ENCODE data around the gene CFAP58.

DNA sequence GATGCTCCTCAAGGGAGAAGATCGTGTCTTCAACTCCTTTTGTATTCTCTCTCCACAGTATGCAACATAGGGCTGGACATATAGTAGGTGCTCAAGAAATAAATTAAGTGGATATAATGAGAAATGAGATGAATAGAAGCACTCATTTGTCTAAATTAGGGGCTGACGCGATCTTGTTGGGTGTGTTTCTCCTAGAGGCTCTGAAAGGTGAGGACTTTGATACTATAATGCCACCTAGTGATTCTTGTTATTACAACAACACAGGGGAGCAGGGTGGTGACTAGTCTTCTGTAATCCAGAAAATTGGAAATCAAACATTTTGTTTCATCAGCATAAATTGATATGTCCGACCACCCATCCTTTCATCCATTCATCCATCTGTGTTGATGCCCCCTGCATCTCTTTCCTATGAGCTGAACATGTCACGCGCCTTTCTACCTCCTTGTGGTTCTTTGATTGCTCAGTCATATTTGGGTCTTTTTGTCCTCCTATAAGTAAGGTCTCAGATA, 3.5 kb upstream of the CFAP58 start:
- TF ChIP-seq TAF1 (IDR thresholded peaks at IDR 0.05; ENCODE audit: low read depth) = no peak
- no peak for TF ChIP-seq YY1 (IDR thresholded peaks at IDR 0.05; ENCODE audit: low read depth)
- peak; percentile 93 for TF ChIP-seq RAD21 (IDR thresholded peaks at IDR 0.05; ENCODE audit: low read depth)
- TF ChIP-seq CEBPB (IDR thresholded peaks at IDR 0.05) = no peak
- no peak for TF ChIP-seq ZBTB7A (IDR thresholded peaks at IDR 0.05; ENCODE audit: low read depth)
- TF ChIP-seq, protein P1, sequence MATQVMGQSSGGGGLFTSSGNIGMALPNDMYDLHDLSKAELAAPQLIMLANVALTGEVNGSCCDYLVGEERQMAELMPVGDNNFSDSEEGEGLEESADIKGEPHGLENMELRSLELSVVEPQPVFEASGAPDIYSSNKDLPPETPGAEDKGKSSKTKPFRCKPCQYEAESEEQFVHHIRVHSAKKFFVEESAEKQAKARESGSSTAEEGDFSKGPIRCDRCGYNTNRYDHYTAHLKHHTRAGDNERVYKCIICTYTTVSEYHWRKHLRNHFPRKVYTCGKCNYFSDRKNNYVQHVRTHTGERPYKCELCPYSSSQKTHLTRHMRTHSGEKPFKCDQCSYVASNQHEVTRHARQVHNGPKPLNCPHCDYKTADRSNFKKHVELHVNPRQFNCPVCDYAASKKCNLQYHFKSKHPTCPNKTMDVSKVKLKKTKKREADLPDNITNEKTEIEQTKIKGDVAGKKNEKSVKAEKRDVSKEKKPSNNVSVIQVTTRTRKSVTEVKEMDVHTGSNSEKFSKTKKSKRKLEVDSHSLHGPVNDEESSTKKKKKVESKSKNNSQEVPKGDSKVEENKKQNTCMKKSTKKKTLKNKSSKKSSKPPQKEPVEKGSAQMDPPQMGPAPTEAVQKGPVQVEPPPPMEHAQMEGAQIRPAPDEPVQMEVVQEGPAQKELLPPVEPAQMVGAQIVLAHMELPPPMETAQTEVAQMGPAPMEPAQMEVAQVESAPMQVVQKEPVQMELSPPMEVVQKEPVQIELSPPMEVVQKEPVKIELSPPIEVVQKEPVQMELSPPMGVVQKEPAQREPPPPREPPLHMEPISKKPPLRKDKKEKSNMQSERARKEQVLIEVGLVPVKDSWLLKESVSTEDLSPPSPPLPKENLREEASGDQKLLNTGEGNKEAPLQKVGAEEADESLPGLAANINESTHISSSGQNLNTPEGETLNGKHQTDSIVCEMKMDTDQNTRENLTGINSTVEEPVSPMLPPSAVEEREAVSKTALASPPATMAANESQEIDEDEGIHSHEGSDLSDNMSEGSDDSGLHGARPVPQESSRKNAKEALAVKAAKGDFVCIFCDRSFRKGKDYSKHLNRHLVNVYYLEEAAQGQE (IDR thresholded peaks at IDR 0.05; ENCODE audit: low read depth) = no peak
- no peak for TF ChIP-seq NFIC (IDR thresholded peaks at IDR 0.05)
- TF ChIP-seq, protein P2, sequence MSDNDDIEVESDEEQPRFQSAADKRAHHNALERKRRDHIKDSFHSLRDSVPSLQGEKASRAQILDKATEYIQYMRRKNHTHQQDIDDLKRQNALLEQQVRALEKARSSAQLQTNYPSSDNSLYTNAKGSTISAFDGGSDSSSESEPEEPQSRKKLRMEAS (IDR thresholded peaks at IDR 0.05) = no peak
- no peak for TF ChIP-seq CREB1 (IDR thresholded peaks at IDR 0.05; ENCODE audit: low read depth)
- no peak for TF ChIP-seq EP300 (IDR thresholded peaks at IDR 0.05; ENCODE audit: borderline replicate concordance)
- TF ChIP-seq EGR1 (IDR thresholded peaks at IDR 0.05) = no peak
